Spleen (tissue), 11 donors: Measurements from ENCODE around the gene RNASE12. TPM values are rescaled to one million over a fixed set of nuclear protein-coding genes. Genes with fewer than 3 reads are reported as not detected.

Experiments
- DNase-seq: peaks from one replicate; pipeline ENCODE4 v3.0.0-alpha.2; 2020
- H3K27ac ChIP-seq, 8 donors: fragments of 200-600 bp; sonication (generic) in 7 of 8; 1 replicate in 4 of 8; 2 replicates in 4 of 8; pipeline versions ENCODE4 v1.5.0 to v1.8.0; 2016 to 2021; ENCODE audit warnings: inconsistent platforms in 4 of 8, mild to moderate bottlenecking in 4 of 8, moderate library complexity in 1 of 8
- H3K27me3 ChIP-seq, 7 donors: fragments of 200-600 bp; sonication (generic) in 6 of 7; replicated peaks in 1 of 7; 1 replicate in 4 of 7; 2 replicates in 3 of 7; pipeline versions ENCODE4 v1.5.0 to v1.8.0; 2016 to 2021; ENCODE audit warnings: inconsistent platforms in 3 of 7, mild to moderate bottlenecking in 1 of 7
- H3K36me3 ChIP-seq, 6 donors: fragments of 200-600 bp; sonication (generic) in 5 of 6; 1 replicate in 4 of 6; 2 replicates in 2 of 6; pipeline versions ENCODE4 v1.5.0 to v1.8.0; 2016 to 2021; ENCODE audit warnings: inconsistent platforms in 2 of 6
- H3K4me1 ChIP-seq, 6 donors: fragments of 200-600 bp; sonication (generic) in 5 of 6; 1 replicate in 3 of 6; 2 replicates in 3 of 6; pipeline versions ENCODE4 v1.5.0 to v1.8.0; 2016 to 2021; ENCODE audit warnings: inconsistent platforms in 3 of 6
- H3K4me3 ChIP-seq, 8 donors: fragments of 200-600 bp; sonication (generic) in 7 of 8; 1 replicate in 4 of 8; 2 replicates in 4 of 8; pipeline versions ENCODE4 v1.5.0 to v1.8.0; 2016 to 2021; ENCODE audit warnings: inconsistent platforms in 4 of 8, mild to moderate bottlenecking in 4 of 8, moderate library complexity in 2 of 8
- H3K9me3 ChIP-seq, 8 donors: fragments of 200-600 bp; sonication (generic) in 7 of 8; 1 replicate in 4 of 8; 2 replicates in 4 of 8; pipeline versions ENCODE4 v1.5.0 to v1.8.0; 2016 to 2021; ENCODE audit warnings: inconsistent platforms in 4 of 8
- CTCF ChIP-seq, 11 experiments: fragments of 200-600 bp in 7 of 11; fragments of 450-650 bp in 4 of 11; sonication (generic) in 4 of 11; IDR thresholded peaks in 8 of 11; conservative IDR thresholded peaks in 3 of 11; 1 replicate in 7 of 11; 2 replicates in 4 of 11; pipeline versions ENCODE4 v1.4.0 to v1.8.0; 2016 to 2021; ENCODE audit warnings: antibody characterized with exemption in 11 of 11, inconsistent platforms in 4 of 11, mild to moderate bottlenecking in 1 of 11
- POLR2A ChIP-seq, 3 donors: fragments of 450-650 bp; IDR thresholded peaks; one replicate each; pipeline ENCODE4 v1.5.1; 2017; ENCODE audit warnings: antibody characterized with exemption in 3 of 3, mild to moderate bottlenecking in 1 of 3
- POLR2AphosphoS5 ChIP-seq, 3 donors: sonication (generic); formaldehyde crosslinking; IDR thresholded peaks; one replicate each; pipeline ENCODE4 v1.5.1; 2017; ENCODE audit warnings: antibody characterized with exemption in 3 of 3
- WGBS, 5 donors: extraction: QIAGEN DNeasy Blood & Tissue Kit in 3 of 5; methylation state at CpG; one replicate each; pipeline versions ENCODE4 v1.1.5 to v1.1.7; 2013 to 2018; 5-methylcytosine and 5-hydroxymethylcytosine counted together
- intact Hi-C: fragments of 100-400 bp; cut with DNase I; formaldehyde crosslinking; loops from one replicate; pipeline ENCODE4 v1.15.0; 2023; ENCODE audit warnings: low total_unique reads
- polyA plus RNA-seq, 3 donors: library from polyadenylated mRNA; stranded (reverse); fragments of 200-250 nt; gene quantifications; one replicate each; pipeline ENCODE4 v1.2.1, GENCODE V29; 2013
- total RNA-seq, 7 donors: library from RNA; depleted of rRNA in 3 of 7; stranded (reverse); fragments of >200 nt in 3 of 7; fragmentation: NEBNext Ultra II Directional in 4 of 7; extraction: Animal tissue kit (Norgen Biotek cat#: 25700) in 4 of 7; gene quantifications; one replicate each; pipeline versions ENCODE4 v1.1.0 to v1.2.1, GENCODE V29; 2016 to 2021
- donor health status: healthy with polysubstance abuse.
- donor health status: DM: no; HTN: no; CAD: no; lungs with moderate emphysema.
- donor health status: DM: no; HTN: no; CAD: no.
- donor health status: Bipolar disorder and iron deficiency.
- donor health status: healthy.
- donor health status: DM: no; HTN: no; CAD: no.
- donor health status: DM: yes; HTN: yes; CAD: no.

Gene RNASE12
- total and polyA plus RNA-seq, 10 donors: not detected

GRCh38 chr14:20587489-20588154 is 3.6 kb downstream of the RNASE12 start, which contains the start of gene RNASE11:
RNASE11 (minus strand) TSS chr14:20588001.
- H3K4me3 ChIP-seq: no peak within 1 kb of the TSS
- DNase-seq: no peak
- intact Hi-C loops: no loop called here
- no peak for TF ChIP-seq POLR2AphosphoS5 (IDR thresholded peaks at IDR 0.05)
- no peak for TF ChIP-seq CTCF (IDR thresholded peaks at IDR 0.05 in 8 of 11, conservative IDR thresholded peaks at IDR 0.05 in 3 of 11)
- no peak for TF ChIP-seq POLR2A (IDR thresholded peaks at IDR 0.05)
- peaks cover 0 to 5% (median 0%) of the 10 kb centered on the region in 7 donors for H3K27me3 ChIP-seq
- H3K4me1 ChIP-seq: no peaks in the 10 kb centered on the region
- H3K9me3 ChIP-seq: peaks cover 0 to 4% (median 0%) of the 10 kb centered on the region in 8 donors
- no peaks in the 10 kb centered on the region for H3K36me3 ChIP-seq
- no peak within 1 kb of the TSS for H3K27ac ChIP-seq
- WGBS, 5 donors: 69 to 88% (median 81%) methylated on average over 6 of the region's 6 CpGs

- WGBS, 5 donors: 47 to 81% (median 72%) methylated on average over 5 of the region's 5 CpGs
- intact Hi-C loops: no loop called here
- no peak for TF ChIP-seq POLR2A (IDR thresholded peaks at IDR 0.05)
- TF ChIP-seq POLR2AphosphoS5 (IDR thresholded peaks at IDR 0.05): no peak
- TF ChIP-seq CTCF (IDR thresholded peaks at IDR 0.05 in 8 of 11, conservative IDR thresholded peaks at IDR 0.05 in 3 of 11): no peak
- Histone ChIP-seq H3K4me1 (no peaks in the 10 kb centered on the region), H3K4me3 (no peak overlapping the region), H3K27ac (no peak overlapping the region), H3K9me3 (peaks cover 0 to 4% (median 0%) of the 10 kb centered on the region in 8 donors), H3K27me3 (peaks cover 0 to 5% (median 0%) of the 10 kb centered on the region in 7 donors), H3K36me3 (no peaks in the 10 kb centered on the region)
- no peak for DNase-seq
These were observed 7.3 kb downstream of the RNASE12 start for GRCh38 chr14:20583908-20584307.

GRCh38 chr14:20583142-20583541 is 8.0 kb downstream of the RNASE12 start:
- Histone ChIP-seq H3K4me1 (no peaks in the 10 kb centered on the region), H3K9me3 (peaks cover 0 to 4% (median 0%) of the 10 kb centered on the region in 8 donors), H3K27me3 (peaks cover 0 to 5% (median 0%) of the 10 kb centered on the region in 7 donors), H3K36me3 (no peaks in the 10 kb centered on the region), H3K27ac (no peak overlapping the region), H3K4me3 (no peak overlapping the region)
- intact Hi-C loops: no loop called here
- TF ChIP-seq CTCF (IDR thresholded peaks at IDR 0.05 in 8 of 11, conservative IDR thresholded peaks at IDR 0.05 in 3 of 11) (no peak), POLR2A (IDR thresholded peaks at IDR 0.05) (no peak), POLR2AphosphoS5 (IDR thresholded peaks at IDR 0.05) (no peak)
- no peak for DNase-seq

DNA sequence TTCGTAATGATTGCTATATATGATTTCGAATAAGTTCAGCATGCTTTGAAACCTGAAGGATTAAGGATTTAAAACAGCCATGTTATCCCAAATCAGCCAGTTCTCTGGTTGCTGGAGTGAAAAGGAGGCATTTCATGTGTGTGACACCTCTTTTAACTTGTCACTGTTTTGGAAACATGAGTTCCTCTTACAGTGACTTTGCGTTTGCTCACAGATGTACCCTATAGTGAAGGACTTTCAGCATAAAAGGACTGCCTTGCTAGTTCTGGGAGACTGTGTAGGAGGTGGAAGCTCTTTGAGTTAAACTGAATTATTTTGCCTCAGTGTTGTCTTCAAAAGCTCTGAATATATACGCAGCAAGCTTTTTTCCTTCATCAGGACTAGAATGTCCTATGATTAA is 10.9 kb downstream of the RNASE12 start:
- no peak overlapping the region for H3K4me3 ChIP-seq
- no peaks in the 10 kb centered on the region for H3K36me3 ChIP-seq
- H3K9me3 ChIP-seq: no peaks in the 10 kb centered on the region
- DNase-seq: no peak
- 74 to 81% (median 75%) methylated on average over 4 of the region's 4 CpGs for WGBS, 5 donors
- H3K27ac ChIP-seq: no peak overlapping the region
- intact Hi-C loops: no loop called here
- TF ChIP-seq POLR2AphosphoS5 (IDR thresholded peaks at IDR 0.05): no peak
- no peak for TF ChIP-seq POLR2A (IDR thresholded peaks at IDR 0.05)
- TF ChIP-seq CTCF (IDR thresholded peaks at IDR 0.05 in 8 of 11, conservative IDR thresholded peaks at IDR 0.05 in 3 of 11): no peak
- no peaks in the 10 kb centered on the region for H3K4me1 ChIP-seq
- H3K27me3 ChIP-seq: peaks cover 0 to 5% (median 0%) of the 10 kb centered on the region in 7 donors
